ENCODE measurements around the gene LMCD1.

The LMCD1 gene

GRCh38 chr3:8619548-8619947, 117.9 kb downstream of the LMCD1 start:
- Histone ChIP-seq H3K4me2 (ENCODE audit: low read length) (no peak overlapping the region), H3K9ac (ENCODE audit: low read length) (no peak overlapping the region), H3K9me3 (ENCODE audit: low read length) (no peaks in the 10 kb centered on the region), H3K27me3 (ENCODE audit: insufficient read depth, low read length) (no peaks in the 10 kb centered on the region), H3K4me1 (ENCODE audit: insufficient read depth, low read length, severe bottlenecking) (peaks cover 9% of the 10 kb centered on the region), H2AFZ (ENCODE audit: low read length) (no peak overlapping the region), H3K27ac (ENCODE audit: low read depth, low read length, poor library complexity, severe bottlenecking) (no peak overlapping the region), H3F3A (ENCODE audit: insufficient read depth, low read length) (no peaks in the 10 kb centered on the region), H3K79me2 (ENCODE audit: insufficient read depth, low read length) (no peaks in the 10 kb centered on the region), H3K4me3 (ENCODE audit: low read depth, low read length, poor library complexity, severe bottlenecking) (no peak overlapping the region), H3K9me2 (ENCODE audit: low read depth, low read length) (no peaks in the 10 kb centered on the region), H4K20me1 (ENCODE audit: insufficient read depth, low read length) (no peaks in the 10 kb centered on the region), H3K36me3 (ENCODE audit: insufficient read depth, low read length) (no peaks in the 10 kb centered on the region)
- TF ChIP-seq, protein P1, sequence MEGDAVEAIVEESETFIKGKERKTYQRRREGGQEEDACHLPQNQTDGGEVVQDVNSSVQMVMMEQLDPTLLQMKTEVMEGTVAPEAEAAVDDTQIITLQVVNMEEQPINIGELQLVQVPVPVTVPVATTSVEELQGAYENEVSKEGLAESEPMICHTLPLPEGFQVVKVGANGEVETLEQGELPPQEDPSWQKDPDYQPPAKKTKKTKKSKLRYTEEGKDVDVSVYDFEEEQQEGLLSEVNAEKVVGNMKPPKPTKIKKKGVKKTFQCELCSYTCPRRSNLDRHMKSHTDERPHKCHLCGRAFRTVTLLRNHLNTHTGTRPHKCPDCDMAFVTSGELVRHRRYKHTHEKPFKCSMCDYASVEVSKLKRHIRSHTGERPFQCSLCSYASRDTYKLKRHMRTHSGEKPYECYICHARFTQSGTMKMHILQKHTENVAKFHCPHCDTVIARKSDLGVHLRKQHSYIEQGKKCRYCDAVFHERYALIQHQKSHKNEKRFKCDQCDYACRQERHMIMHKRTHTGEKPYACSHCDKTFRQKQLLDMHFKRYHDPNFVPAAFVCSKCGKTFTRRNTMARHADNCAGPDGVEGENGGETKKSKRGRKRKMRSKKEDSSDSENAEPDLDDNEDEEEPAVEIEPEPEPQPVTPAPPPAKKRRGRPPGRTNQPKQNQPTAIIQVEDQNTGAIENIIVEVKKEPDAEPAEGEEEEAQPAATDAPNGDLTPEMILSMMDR (IDR thresholded peaks at IDR 0.05; ENCODE audit: low read length): no peak
- TF ChIP-seq EZH2 (IDR thresholded peaks at IDR 0.05; ENCODE audit: borderline replicate concordance, low read length): no peak

- Histone ChIP-seq H3F3A (ENCODE audit: insufficient read depth, low read length) (no peaks in the 10 kb centered on the region), H4K20me1 (ENCODE audit: insufficient read depth, low read length) (no peaks in the 10 kb centered on the region), H3K9ac (ENCODE audit: low read length) (no peak overlapping the region), H3K4me2 (ENCODE audit: low read length) (no peak overlapping the region), H2AFZ (ENCODE audit: low read length) (no peak overlapping the region), H3K9me3 (ENCODE audit: low read length) (no peaks in the 10 kb centered on the region), H3K9me2 (ENCODE audit: low read depth, low read length) (no peaks in the 10 kb centered on the region), H3K36me3 (ENCODE audit: insufficient read depth, low read length) (no peaks in the 10 kb centered on the region), H3K79me2 (ENCODE audit: insufficient read depth, low read length) (no peaks in the 10 kb centered on the region), H3K4me1 (ENCODE audit: insufficient read depth, low read length, severe bottlenecking) (peaks cover 19% of the 10 kb centered on the region), H3K27ac (ENCODE audit: low read depth, low read length, poor library complexity, severe bottlenecking) (no peak overlapping the region), H3K4me3 (ENCODE audit: low read depth, low read length, poor library complexity, severe bottlenecking) (no peak overlapping the region), H3K27me3 (ENCODE audit: insufficient read depth, low read length) (no peaks in the 10 kb centered on the region)
- TF ChIP-seq, protein P1 (IDR thresholded peaks at IDR 0.05; ENCODE audit: low read length): no peak
- TF ChIP-seq EZH2 (IDR thresholded peaks at IDR 0.05; ENCODE audit: borderline replicate concordance, low read length): no peak
Observed at GRCh38 chr3:8621141-8621540, 119.5 kb downstream of the LMCD1 start.

DNA sequence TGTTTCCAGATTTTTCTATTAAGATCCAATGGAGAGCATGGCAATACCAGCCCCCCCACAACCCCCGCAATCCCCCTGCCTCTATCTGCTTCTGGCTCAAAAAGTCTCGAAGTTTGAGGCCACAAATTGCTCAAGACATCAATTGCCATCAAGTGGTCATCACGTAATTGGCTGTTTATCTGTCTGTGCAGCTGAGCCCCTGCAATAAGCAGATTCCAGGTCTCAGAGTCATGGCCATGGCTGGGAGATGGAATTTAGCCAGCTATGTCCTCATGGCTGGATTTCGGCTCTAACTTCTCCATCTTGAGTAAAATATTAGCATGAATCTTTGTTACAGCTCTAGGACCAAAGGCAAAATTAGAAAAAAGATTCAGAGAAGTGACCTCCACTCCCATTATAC, 120.2 kb downstream of the LMCD1 start:
- H3K4me2 ChIP-seq (ENCODE audit: low read length): no peak overlapping the region
- TF ChIP-seq EZH2 (IDR thresholded peaks at IDR 0.05; ENCODE audit: borderline replicate concordance, low read length): no peak
- TF ChIP-seq, protein P1 (IDR thresholded peaks at IDR 0.05; ENCODE audit: low read length): no peak
- no peak overlapping the region for H3K27ac ChIP-seq (ENCODE audit: low read depth, low read length, poor library complexity, severe bottlenecking)
- H3K9ac ChIP-seq (ENCODE audit: low read length): no peak overlapping the region
- H3F3A ChIP-seq (ENCODE audit: insufficient read depth, low read length): no peaks in the 10 kb centered on the region
- H3K4me3 ChIP-seq (ENCODE audit: low read depth, low read length, poor library complexity, severe bottlenecking): no peak overlapping the region
- H3K36me3 ChIP-seq (ENCODE audit: insufficient read depth, low read length): no peaks in the 10 kb centered on the region
- no peaks in the 10 kb centered on the region for H3K9me2 ChIP-seq (ENCODE audit: low read depth, low read length)
- no peak overlapping the region for H2AFZ ChIP-seq (ENCODE audit: low read length)
- H4K20me1 ChIP-seq (ENCODE audit: insufficient read depth, low read length): no peaks in the 10 kb centered on the region
- no peaks in the 10 kb centered on the region for H3K79me2 ChIP-seq (ENCODE audit: insufficient read depth, low read length)
- H3K9me3 ChIP-seq (ENCODE audit: low read length): no peaks in the 10 kb centered on the region
- no peaks in the 10 kb centered on the region for H3K27me3 ChIP-seq (ENCODE audit: insufficient read depth, low read length)
- peaks cover 20% of the 10 kb centered on the region for H3K4me1 ChIP-seq (ENCODE audit: insufficient read depth, low read length, severe bottlenecking)
